HG03095 (cell line): ENCODE data around the gene NUDT22.

Source experiments
- ATAC-seq: cut with Tn5 transposase; IDR thresholded peaks from one replicate; pipeline ENCODE4 v1.9.1; 2021; ENCODE audit warnings: moderate library complexity; ENCODE audit not compliant: unreplicated experiment

NUDT22 gene

GRCh38 chr11:64225608-64226506, at the start of gene NUDT22, which contains the start of gene TRPT1:
Gene NUDT22, plus strand, starts transcription at chr11:64226274. Its CDS starts 379 bp downstream, at chr11:64226653.
Gene TRPT1, minus strand, starts transcription at chr11:64226186. Its CDS starts 326 bp downstream, at chr11:64225860.
- no peak for ATAC-seq

DNA sequence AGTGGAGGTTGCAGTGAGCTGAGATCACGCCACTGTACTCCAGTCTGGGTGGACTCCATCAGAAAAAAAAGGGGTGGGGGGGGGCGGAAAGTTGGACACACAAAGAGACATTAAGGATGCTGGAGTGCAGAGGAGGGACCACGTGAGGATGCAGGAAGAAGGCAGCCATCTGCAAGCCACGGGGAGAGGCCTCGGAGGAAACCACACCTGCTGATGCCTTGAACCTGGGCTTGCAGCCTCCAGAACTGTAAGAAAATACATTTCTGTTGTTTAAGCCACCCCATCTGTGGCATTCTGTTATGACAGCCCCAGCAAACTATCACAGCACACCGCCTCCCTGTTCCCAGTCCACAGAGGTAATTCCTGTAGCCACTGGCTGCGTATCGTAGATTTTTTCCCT, 49.3 kb upstream of the NUDT22 start:
- no peak for ATAC-seq

DNA sequence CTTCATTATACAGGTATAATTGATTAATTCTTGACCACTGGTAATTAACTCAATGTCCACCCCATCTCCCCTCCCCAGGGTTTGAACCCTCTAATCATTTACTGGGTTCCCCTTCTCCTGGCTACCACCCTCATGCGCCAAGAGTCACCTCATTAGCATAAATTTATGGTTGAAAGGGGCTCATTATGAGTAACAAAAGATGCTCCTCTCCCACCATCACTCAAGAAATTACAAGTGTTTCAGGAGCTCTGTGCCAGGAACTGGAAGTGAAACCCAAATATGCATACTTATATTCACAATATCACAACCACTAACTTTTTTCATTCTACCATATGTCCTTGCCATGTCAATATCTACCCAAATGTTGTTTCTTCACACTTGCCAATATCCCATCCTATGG, 47.9 kb upstream of the NUDT22 start:
- ATAC-seq = no peak

GRCh38 chr11:64178951-64179639, 47.0 kb upstream of the NUDT22 start:
- ATAC-seq = no peak

GRCh38 chr11:64180891-64181290, 45.2 kb upstream of the NUDT22 start:
- ATAC-seq = no peak

GRCh38 chr11:64181506-64182411, 44.3 kb upstream of the NUDT22 start:
- no peak for ATAC-seq

DNA sequence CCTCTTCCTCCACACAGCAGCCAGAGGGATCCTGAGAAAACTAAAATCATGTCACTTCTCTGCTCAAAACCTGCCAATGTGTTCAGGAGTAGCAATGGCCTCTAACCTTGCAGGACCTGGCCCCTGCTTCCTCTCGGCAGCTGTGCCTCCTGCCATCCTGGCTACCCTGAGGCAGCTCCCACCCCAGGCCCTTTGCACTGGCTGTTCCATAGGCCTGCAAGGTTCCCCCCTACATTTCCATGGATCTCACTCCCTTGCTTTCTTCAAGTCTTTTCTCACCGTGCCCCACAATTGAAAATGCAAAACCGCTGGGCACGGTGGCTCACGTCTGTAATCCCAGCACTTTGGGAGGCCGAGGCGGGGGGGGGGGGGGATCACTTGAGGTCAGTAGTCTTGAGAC, 42.2 kb upstream of the NUDT22 start:
- ATAC-seq = no peak

- ATAC-seq = peak; percentile 10
Measured at GRCh38 chr11:64185175-64185692, 40.8 kb upstream of the NUDT22 start.

DNA sequence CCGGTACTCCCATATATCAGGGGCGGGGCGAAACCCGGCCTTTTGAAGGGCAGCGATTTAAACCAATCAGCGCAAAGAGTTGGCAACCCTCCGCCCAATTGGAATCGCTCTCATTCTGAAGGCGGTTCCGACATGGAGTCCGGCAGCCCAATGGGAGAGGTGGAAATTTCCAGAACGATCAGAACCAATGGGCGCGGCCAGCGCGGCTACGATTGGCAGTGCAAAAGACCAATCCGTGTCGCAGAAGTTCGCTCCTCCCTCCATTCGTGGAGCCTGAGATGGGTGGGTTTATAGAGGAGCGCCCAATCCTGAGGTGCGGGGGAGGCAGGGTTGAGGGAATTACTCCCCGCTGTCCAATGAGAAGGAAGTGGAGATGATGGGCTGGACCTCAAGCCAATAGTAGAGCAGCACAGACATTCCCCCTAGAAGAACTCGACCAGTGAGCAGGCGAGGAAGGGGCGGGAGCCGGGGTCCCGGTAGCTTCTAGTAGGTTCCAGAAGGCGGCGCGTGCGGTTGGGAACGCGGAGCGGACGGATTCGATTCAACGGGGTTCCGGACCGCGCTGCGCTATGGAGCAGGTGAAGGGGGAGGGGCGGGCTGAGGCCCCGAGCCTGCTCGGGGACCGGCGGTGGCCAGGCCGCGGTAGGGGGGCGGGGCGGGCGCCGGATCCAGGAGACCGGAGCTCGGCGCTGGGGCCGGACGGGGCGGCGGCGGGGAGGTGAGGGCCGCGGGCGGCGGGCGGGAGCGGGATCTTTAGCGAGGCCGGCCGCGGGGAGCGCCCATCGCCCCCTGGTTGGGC, 40.2 kb upstream of the NUDT22 start, which contains the start of gene STIP1:
Gene STIP1 (plus strand): TSS at position 479 of the 799 bp plus-strand sequence. CDS start 91 bp downstream, at position 570.
- peak; percentile 72 for ATAC-seq

- ATAC-seq = no peak
Measured at GRCh38 chr11:64186492-64187165, 39.4 kb upstream of the NUDT22 start.

DNA sequence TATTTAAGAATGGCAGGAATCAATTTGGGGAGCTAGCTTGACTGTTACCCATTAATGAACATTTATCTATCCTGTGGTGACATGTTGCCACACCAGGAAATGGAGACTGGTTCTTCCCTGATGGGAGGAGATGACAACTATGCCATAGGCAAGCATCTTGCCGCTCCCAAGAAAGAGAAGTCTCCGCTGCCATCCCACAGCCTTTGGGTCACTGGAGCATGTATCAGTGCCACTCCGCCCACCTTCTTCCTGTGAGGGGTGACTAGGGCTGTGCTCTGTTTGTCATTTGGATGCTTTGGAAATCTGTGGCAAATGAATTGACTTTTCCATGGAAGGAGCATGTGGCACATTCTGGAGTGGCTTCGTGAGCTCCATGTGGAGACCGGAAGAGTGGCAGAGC, 33.6 kb upstream of the NUDT22 start:
- no peak for ATAC-seq

DNA sequence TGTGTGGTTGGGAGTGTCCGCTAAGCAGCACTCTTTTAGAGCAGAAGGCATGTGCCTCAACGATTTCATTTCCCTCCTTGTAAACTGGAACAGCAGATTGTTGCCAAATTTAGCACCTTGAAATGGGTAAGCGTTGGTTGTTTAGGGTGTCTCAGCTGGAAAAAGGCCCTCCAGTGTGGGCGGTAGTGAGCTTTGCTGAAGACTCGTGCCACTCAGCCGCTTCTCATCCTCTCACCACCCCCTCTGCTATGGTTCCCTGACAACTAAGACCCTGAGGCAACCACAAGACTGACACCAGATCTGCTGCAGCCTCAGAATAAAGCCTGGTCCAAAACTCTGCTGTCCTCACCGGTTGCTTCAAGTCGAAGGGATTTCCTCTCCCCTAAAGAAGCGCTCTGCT, 29.4 kb upstream of the NUDT22 start:
- ATAC-seq = no peak

DNA sequence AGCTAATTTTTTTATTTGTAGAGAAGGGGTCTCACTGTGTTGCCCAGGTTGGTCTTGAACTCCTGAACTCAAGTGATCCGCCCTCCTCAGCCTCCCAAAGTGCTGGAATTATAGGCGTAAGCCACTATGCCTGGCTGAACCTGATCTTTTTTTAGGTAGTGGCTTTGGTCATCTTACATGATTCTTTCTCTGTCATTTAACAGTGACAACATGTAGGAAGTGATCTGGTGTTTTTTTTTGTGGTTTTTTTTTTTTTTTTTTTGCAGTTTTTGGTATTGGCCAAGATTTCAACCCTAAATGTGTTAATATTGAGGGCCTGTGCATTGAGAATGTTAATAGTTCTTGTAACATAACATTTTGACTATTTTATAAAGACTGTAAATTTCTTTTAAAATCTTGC, 27.6 kb upstream of the NUDT22 start:
- ATAC-seq = no peak

GRCh38 chr11:64201543-64201942, 24.5 kb upstream of the NUDT22 start:
- ATAC-seq = no peak

DNA sequence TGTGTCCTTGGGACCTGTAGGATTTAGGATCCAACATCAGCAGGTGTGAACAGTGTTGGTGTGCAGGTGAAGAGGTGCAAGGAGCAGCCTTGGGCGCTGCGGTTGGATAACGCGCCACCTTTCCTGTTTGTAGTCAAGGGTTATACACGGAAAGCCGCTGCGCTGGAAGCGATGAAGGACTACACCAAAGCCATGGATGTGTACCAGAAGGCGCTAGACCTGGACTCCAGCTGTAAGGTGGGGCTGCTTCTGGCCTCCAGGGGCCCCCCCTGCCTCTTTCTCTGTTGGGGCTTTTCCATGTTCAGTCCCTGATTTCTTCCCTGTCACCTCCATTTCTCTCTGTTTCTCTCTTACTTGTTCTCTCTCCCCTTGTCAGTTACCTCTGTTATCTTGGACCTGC, 23.1 kb upstream of the NUDT22 start:
- no peak for ATAC-seq

DNA sequence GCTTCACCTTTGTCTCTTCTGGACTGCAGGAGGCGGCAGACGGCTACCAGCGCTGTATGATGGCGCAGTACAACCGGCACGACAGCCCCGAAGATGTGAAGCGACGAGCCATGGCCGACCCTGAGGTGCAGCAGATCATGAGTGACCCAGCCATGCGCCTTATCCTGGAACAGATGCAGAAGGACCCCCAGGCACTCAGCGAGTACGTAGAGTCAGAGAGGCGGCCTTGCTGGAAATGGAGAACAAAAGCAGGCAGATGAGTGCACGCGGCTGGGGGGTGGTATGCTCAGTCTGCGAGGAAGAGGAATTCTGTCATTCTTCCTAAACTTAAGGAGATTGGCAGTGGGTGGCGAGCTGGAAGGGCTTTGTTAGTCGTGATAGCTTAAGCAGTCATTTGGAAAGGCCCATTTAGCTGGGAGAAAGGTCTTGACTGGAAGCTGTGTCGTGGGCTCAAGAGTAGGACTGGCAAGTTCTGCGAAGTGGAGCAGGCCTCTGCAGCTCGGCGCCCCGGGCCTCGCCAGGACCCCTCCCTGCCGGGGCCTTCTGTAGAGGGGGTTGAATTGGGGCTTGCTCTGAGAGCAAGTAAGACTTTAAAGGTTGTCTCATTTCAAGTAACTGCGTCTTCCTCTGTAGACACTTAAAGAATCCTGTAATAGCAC, 22.5 kb upstream of the NUDT22 start:
- no peak for ATAC-seq

- ATAC-seq = no peak
Measured at GRCh38 chr11:64204080-64204440, 22.0 kb upstream of the NUDT22 start.

DNA sequence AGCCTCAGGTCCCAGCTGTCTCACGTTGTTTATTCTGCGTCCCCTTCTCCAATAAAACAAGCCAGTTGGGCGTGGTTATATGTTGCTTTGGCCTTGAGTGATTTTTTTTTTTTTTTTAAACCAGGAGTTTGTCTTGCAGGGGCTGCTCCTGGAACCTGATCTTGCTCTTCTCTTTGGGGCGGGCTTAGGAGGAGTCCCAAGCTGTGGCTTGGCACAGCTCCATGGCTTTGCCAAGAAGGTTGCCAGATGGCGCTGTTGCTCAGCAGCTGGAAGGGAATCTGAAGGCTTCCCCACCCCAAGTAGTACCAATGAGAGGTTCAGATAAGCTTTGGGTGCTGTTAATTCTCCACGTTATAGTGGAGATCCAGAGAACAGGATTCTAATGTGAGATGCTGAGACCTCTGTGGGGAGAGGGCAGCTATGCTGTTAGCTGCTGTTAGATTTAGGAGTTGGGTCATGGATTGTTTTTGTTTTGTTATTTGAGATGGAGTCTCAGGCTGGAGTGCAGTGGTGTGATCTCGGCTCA, 21.5 kb upstream of the NUDT22 start:
- ATAC-seq = no peak
